Measurements from ENCODE around the gene RPL10A. TPM values are rescaled to one million over a fixed set of nuclear protein-coding genes. Genes with fewer than 3 reads are reported as not detected.
"Not testable (repeated sequence)": the region's sequence is repeated elsewhere in the genome, so short reads cannot be mapped to it uniquely, and the experiment has no call there.

RPL10A gene
- polyA plus RNA-seq, 2 of the 4 experiments (the other 2 are of a cell fraction), result 1,150 to 1,645 TPM

DNA sequence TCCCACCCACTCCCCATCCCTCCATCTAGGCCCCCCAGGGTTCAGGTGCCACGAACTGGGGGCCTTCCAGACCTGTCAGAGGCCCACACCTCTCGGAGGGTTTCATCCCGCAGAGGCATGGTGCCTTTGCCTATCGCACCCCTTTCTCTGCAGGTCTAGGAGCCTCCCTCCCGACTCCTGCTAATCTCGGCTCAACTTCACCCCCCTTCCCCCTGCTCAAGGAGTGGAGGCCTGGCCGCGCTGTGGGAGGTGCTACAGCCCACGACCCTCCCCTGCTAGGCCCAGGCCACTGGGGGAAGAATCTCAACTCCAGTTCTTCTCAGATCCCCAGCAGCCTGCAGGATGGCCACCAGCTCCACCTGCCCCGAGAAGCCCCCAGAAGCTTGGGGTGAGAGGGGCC is 44.5 kb downstream of the RPL10A start, which contains the start of gene TULP1 (continued):
- TF ChIP-seq HOXB13 (CRISPR knock-in tag; IDR thresholded peaks at IDR 0.05; ENCODE audit: low read depth) (no peak), ZNF302 (CRISPR knock-in tag; IDR thresholded peaks at IDR 0.05) (no peak), HEYL (CRISPR knock-in tag; IDR thresholded peaks at IDR 0.05) (no peak)

DNA sequence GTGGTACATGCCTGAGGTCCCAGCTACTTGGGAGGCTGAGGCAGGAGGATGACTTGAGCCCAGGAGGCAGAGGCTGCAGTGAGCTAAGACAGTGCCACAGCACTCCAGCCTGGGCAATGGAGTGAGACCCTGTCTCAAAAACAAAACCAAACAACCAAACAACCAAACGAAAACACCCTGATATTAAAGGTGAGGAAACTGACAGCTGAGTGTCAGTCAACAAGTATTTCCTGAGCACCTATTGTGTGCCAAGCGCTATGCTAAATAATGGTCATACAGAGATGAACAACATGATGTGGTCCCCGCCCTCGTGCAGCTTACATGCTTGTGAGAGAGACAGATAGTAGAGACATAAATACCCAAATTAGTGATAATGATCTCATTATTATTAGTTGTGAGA is 46.4 kb downstream of the RPL10A start:
- FAIRE-seq (no peak), ATAC-seq (no peak), DNase-seq (ENCODE audit: low read depth in 1 of 2, low spot score in 1 of 2) (no peak)
- ChIA-PET CTCF (interaction anchor here (1.4 kb wide), 1 partner anchor 9 kb away, joined by 5 read pairs; no protein-coding TSS in a partner anchor), POLR2A (no interaction called here)
- H3K9me3 ChIP-seq, result no peaks in the 10 kb centered on the region
- H3K4me3 ChIP-seq, result no peak overlapping the region
- no peak for TF ChIP-seq TP53 (CRISPR knock-in tag; IDR thresholded peaks at IDR 0.05)
- TF ChIP-seq RCOR1 (IDR thresholded peaks at IDR 0.05; ENCODE audit: low read depth, low read length), result no peak
- no peak for TF ChIP-seq ZC3H11A (IDR thresholded peaks at IDR 0.05)
- no peak for TF ChIP-seq CHD2 (IDR thresholded peaks at IDR 0.05; ENCODE audit: low read length, partially characterized antibody)
- WGBS (ENCODE audit: missing lambda C conversion rate), result 45% methylated on average over 4 of the region's 4 CpGs
- no peak overlapping the region for H3K27ac ChIP-seq
- no peak overlapping the region for H3K4me2 ChIP-seq
- no peaks in the 10 kb centered on the region for H3K4me1 ChIP-seq

DNA sequence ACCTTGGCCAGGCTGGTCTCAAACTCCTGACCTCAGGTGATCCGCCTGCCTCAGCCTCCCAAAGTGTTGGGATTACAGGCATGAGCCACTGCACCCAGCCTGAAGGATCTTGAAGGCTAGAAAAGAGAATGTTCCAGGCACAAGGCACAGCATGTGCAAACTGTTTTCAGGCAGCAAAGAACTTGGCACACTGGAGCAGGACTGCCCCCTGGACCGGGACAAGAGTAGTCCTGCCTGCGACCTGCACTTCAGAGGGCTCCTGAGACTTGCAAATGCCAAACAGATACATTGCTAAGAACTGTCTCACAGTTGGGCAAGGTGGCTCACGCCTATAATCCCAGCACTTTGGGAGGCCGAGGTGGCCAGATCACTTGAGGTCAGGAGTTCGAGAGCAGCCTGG is 47.7 kb downstream of the RPL10A start:
- H3K4me3 ChIP-seq; H3K27ac ChIP-seq; FAIRE-seq; ATAC-seq; H3K4me1 ChIP-seq; H3K4me2 ChIP-seq; DNase-seq (ENCODE audit: low read depth in 1 of 2, low spot score in 1 of 2); POLR2A ChIA-PET; H3K9me3 ChIP-seq: not testable (repeated sequence)
- CTCF ChIA-PET, result interaction anchor here (1.3 kb wide), 1 partner anchor 73 kb away, joined by 3 read pairs; no protein-coding TSS in a partner anchor
- no CpG with 5 or more reads among the region's 6 CpGs for WGBS (ENCODE audit: missing lambda C conversion rate)

- Histone ChIP-seq H3K27ac (no peak overlapping the region), H3K4me3 (no peak overlapping the region), H3K4me1 (no peaks in the 10 kb centered on the region), H3K4me2 (no peak overlapping the region), H3K9me3 (no peaks in the 10 kb centered on the region)
- POLR2A ChIA-PET, result no interaction called here
- TF ChIP-seq FOSL2 (IDR thresholded peaks at IDR 0.05) (no peak), FOSL2 (CRISPR knock-in tag; IDR thresholded peaks at IDR 0.05) (no peak), HEYL (CRISPR knock-in tag; IDR thresholded peaks at IDR 0.05) (no peak), ATOH8 (CRISPR knock-in tag; IDR thresholded peaks at IDR 0.05; ENCODE audit: low read depth) (no peak), RCOR1 (IDR thresholded peaks at IDR 0.05; ENCODE audit: low read depth, low read length) (no peak), HOXA7 (CRISPR knock-in tag; IDR thresholded peaks at IDR 0.05) (no peak), HDAC2 (IDR thresholded peaks at IDR 0.05) (no peak), MYC (IDR thresholded peaks at IDR 0.05; ENCODE audit: borderline replicate concordance, low read length) (no peak)
- TF ChIP-seq, protein P1, sequence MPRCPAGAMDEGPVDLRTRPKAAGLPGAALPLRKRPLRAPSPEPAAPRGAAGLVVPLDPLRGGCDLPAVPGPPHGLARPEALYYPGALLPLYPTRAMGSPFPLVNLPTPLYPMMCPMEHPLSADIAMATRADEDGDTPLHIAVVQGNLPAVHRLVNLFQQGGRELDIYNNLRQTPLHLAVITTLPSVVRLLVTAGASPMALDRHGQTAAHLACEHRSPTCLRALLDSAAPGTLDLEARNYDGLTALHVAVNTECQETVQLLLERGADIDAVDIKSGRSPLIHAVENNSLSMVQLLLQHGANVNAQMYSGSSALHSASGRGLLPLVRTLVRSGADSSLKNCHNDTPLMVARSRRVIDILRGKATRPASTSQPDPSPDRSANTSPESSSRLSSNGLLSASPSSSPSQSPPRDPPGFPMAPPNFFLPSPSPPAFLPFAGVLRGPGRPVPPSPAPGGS (IDR thresholded peaks at IDR 0.05), result no peak
- FAIRE-seq (no peak), DNase-seq (ENCODE audit: low read depth in 1 of 2, low spot score in 1 of 2) (no peak), ATAC-seq (no peak)
- CTCF ChIA-PET, result interaction anchor here (1.3 to 1.7 kb wide), 4 partner anchors 8 to 220 kb away, joined by 3 to 7 read pairs (median 4); partner anchors contain the start of gene ARMC12
- WGBS (ENCODE audit: missing lambda C conversion rate), result 60% methylated on average over 6 of the region's 6 CpGs
Observed at GRCh38 chr6:35516712-35517111, 48.5 kb downstream of the RPL10A start.

- H3K4me2 ChIP-seq; H3K4me3 ChIP-seq; ATAC-seq; H3K9me3 ChIP-seq; FAIRE-seq; POLR2A ChIA-PET; H3K4me1 ChIP-seq; H3K27ac ChIP-seq; DNase-seq (ENCODE audit: low read depth in 1 of 2, low spot score in 1 of 2): not testable (repeated sequence)
- CTCF ChIA-PET, result interaction anchor here (1.3 to 1.7 kb wide), 3 partner anchors 9 to 219 kb away, joined by 3 to 7 read pairs (median 4); partner anchors contain the start of gene ARMC12
- 82% methylated on average over 7 of the region's 7 CpGs for WGBS (ENCODE audit: missing lambda C conversion rate)
Observed at GRCh38 chr6:35517978-35518377, 49.8 kb downstream of the RPL10A start.

All from A549 (cell line).